GM12878 (cell line): ENCODE measurements around the gene ABCB9. TPM values are rescaled to one million over a fixed set of nuclear protein-coding genes. Genes with fewer than 3 reads are reported as not detected.

Source experiments
- ATF2 ChIP-seq: IDR thresholded peaks from 2 replicates; pipeline ENCODE4 v1.6.1; 2012; ENCODE audit warnings: low read length, inconsistent platforms
- CBFB ChIP-seq: IDR thresholded peaks from 2 replicates; pipeline ENCODE4 v1.6.1; 2016; ENCODE audit warnings: antibody characterized with exemption, low read depth
- CEBPZ ChIP-seq: fragments of 150-350 bp; IDR thresholded peaks from 2 replicates; pipeline ENCODE4 v1.6.1; 2016; ENCODE audit warnings: low read depth, low read length
- ETV6 ChIP-seq, 2 experiments: fragments of 450-650 bp in 1 of 2; IDR thresholded peaks in 1 of 2; conservative IDR thresholded peaks in 1 of 2; 2 replicates each; pipeline ENCODE4 v1.6.1; 2014; ENCODE audit warnings: antibody characterized with exemption in 1 of 2, borderline replicate concordance in 1 of 2, low read depth in 1 of 2, mild to moderate bottlenecking in 1 of 2, moderate library complexity in 1 of 2
- HSF1 ChIP-seq: fragments of 150-350 bp; IDR thresholded peaks from 2 replicates; pipeline ENCODE4 v1.6.1; 2014; ENCODE audit warnings: mild to moderate bottlenecking, low read depth, low read length
- JUND ChIP-seq: IDR thresholded peaks from 2 replicates; pipeline ENCODE4 v1.6.1; 2012; ENCODE audit warnings: low read depth, mild to moderate bottlenecking, low read length, improper control_type of control experiment, moderate library complexity
- KAT2A ChIP-seq: conservative IDR thresholded peaks from 2 replicates; pipeline ENCODE4 v1.6.1; 2011; ENCODE audit warnings: low read depth, low read length; ENCODE audit not compliant: control insufficient read depth
- LARP7 ChIP-seq: fragments of 450-650 bp; IDR thresholded peaks from 2 replicates; pipeline ENCODE4 v1.6.1; 2017; ENCODE audit warnings: mild to moderate bottlenecking
- MYB ChIP-seq: fragments of 150-350 bp; IDR thresholded peaks from 2 replicates; pipeline ENCODE4 v1.6.1; 2014; ENCODE audit warnings: mild to moderate bottlenecking, low read depth, low read length, borderline replicate concordance
- NFIC ChIP-seq: IDR thresholded peaks from 2 replicates; pipeline ENCODE4 v1.6.1; 2012; ENCODE audit warnings: low read depth, mild to moderate bottlenecking, inconsistent platforms, low read length, moderate library complexity
- NR2C2 ChIP-seq: IDR thresholded peaks from 2 replicates; pipeline ENCODE4 v1.6.1; 2011; ENCODE audit warnings: borderline replicate concordance, low read depth; ENCODE audit not compliant: control insufficient read depth, insufficient read length
- RBBP5 ChIP-seq: fragments of 200-600 bp; sonication (generic); conservative IDR thresholded peaks from 2 replicates; pipeline ENCODE4 v1.6.1; 2016
- SMARCA5 ChIP-seq: fragments of 450-650 bp; IDR thresholded peaks from 2 replicates; pipeline ENCODE4 v1.6.1; 2017; ENCODE audit warnings: mild to moderate bottlenecking
- STAT1 ChIP-seq: fragments of 450-650 bp; conservative IDR thresholded peaks from 2 replicates; pipeline ENCODE4 v1.6.1; 2014; ENCODE audit warnings: antibody characterized with exemption, mild to moderate bottlenecking
- SUPT20H ChIP-seq: IDR thresholded peaks from 2 replicates; pipeline ENCODE4 v1.6.1; 2011; ENCODE audit warnings: low read depth, mild to moderate bottlenecking, low read length, moderate library complexity, borderline replicate concordance; ENCODE audit not compliant: control insufficient read depth
- SUZ12 ChIP-seq: fragments of 200-600 bp; sonication (generic); IDR thresholded peaks from one replicate; pipeline ENCODE4 v1.6.1; 2018; ENCODE audit warnings: antibody characterized with exemption, mild to moderate bottlenecking; ENCODE audit not compliant: unreplicated experiment
- USF2 ChIP-seq: IDR thresholded peaks from 2 replicates; pipeline ENCODE4 v1.6.1; 2011; ENCODE audit warnings: low read depth, low read length, improper control_type of control experiment, borderline replicate concordance
- ZBTB33 ChIP-seq: fragments of 450-650 bp; IDR thresholded peaks from 2 replicates; pipeline ENCODE4 v1.6.1; 2017; ENCODE audit warnings: mild to moderate bottlenecking
- ZSCAN29 ChIP-seq: fragments of 450-650 bp; IDR thresholded peaks from 2 replicates; pipeline ENCODE4 v1.6.1; 2017; ENCODE audit warnings: mild to moderate bottlenecking, moderate library complexity
- ZZZ3 ChIP-seq: IDR thresholded peaks from 2 replicates; pipeline ENCODE4 v1.6.1; 2011; ENCODE audit warnings: low read depth; ENCODE audit not compliant: control insufficient read depth, insufficient read length
- polyA plus RNA-seq, 11 experiments: library from polyadenylated mRNA; depleted of rRNA in 4 of 11; unstranded in 6 of 11; stranded (reverse) in 5 of 11; fragments of >200 nt; fragmentation: Nextera tagmentation in 4 of 11; fragmentation: Illumina TruSeq in 1 of 11; extraction: Ambion mirVana in 4 of 11; extraction: Trizol in 1 of 11; gene quantifications; 1 replicate in 1 of 11; 2 replicates in 10 of 11; pipeline versions ENCODE4 v1.2.1 to v1.2.3, GENCODE V29; 2011 to 2016; ENCODE audit warnings: inconsistent platforms in 2 of 11, missing spikeins in 2 of 11, low read depth in 1 of 11
- total RNA-seq, 4 experiments: library from RNA; depleted of rRNA in 3 of 4; stranded (reverse); fragments of >200 nt in 3 of 4; fragmentation: Illumina TruSeq in 1 of 4; extraction: Trizol in 1 of 4; gene quantifications; 2 replicates each; pipeline versions ENCODE4 v1.2.1 to v1.2.3, GENCODE V29; 2013 to 2021

ABCB9 gene
- total and polyA plus RNA-seq, 10 of the 15 experiments (the other 5 are each of a cell fraction or from before 2014, with no cell fraction given) = 0.37 to 4.9 (median 3.1) TPM

- TF ChIP-seq CBFB (0 out of 2 replicates have a peak, but pooled peaks have one; percentile 26), MYB (no peak), SUZ12 (no peak), NR2C2 (no peak), STAT1 (peak; percentile 63; the same call in 1 of the 2 replicates), SUPT20H (no peak), ZBTB33 (peak; percentile 46; the same call in 1 of the 2 replicates), CEBPZ (no peak), ZZZ3 (no peak), NFIC (no peak; the same call in 1 of the 2 replicates), LARP7 (peak; percentile 97), USF2 (peak; percentile 75), RBBP5 (no peak), ATF2 (peak; percentile 98), SMARCA5 (peak; percentile 95), KAT2A (no peak), ZSCAN29 (no peak), JUND (peak; percentile 92), ETV6 (conservative IDR thresholded peaks at IDR 0.05 in 1 of 2, IDR thresholded peaks at IDR 0.05 in 1 of 2; ENCODE audit: borderline replicate concordance in 1 of 2, low read depth in 1 of 2) (no peak), HSF1 (no peak)
Observed at GRCh38 chr12:122895704-122896636, 70.3 kb downstream of the ABCB9 start, which contains the start of gene VPS37B (continued).
